GM18867 (cell line): ENCODE measurements around the gene ARFGAP1.

ENCODE experiments used
- ATAC-seq: cut with Tn5 transposase; IDR thresholded peaks from one replicate; pipeline ENCODE4 v1.9.1; 2021; ENCODE audit warnings: mild to moderate bottlenecking, moderate library complexity; ENCODE audit not compliant: unreplicated experiment

The ARFGAP1 gene

GRCh38 chr20:63259734-63260460 is 12.7 kb upstream of the ARFGAP1 start:
- no peak for ATAC-seq

GRCh38 chr20:63260521-63260920 is 12.1 kb upstream of the ARFGAP1 start:
- no peak for ATAC-seq

GRCh38 chr20:63261060-63261794 is 11.4 kb upstream of the ARFGAP1 start:
- ATAC-seq, result no peak

- ATAC-seq, result no peak
Measured at GRCh38 chr20:63261795-63262528, 10.7 kb upstream of the ARFGAP1 start.

- no peak for ATAC-seq
Measured at GRCh38 chr20:63262836-63263235, 9.8 kb upstream of the ARFGAP1 start.

GRCh38 chr20:63264000-63264399 is 8.6 kb upstream of the ARFGAP1 start:
- no peak for ATAC-seq

- no peak for ATAC-seq
Measured at GRCh38 chr20:63264519-63264918, 8.1 kb upstream of the ARFGAP1 start.

GRCh38 chr20:63265891-63266515 is 6.6 kb upstream of the ARFGAP1 start:
- no peak for ATAC-seq

- ATAC-seq, result no peak
Measured at GRCh38 chr20:63267691-63268090, 4.9 kb upstream of the ARFGAP1 start.

GRCh38 chr20:63268256-63268655 is 4.4 kb upstream of the ARFGAP1 start:
- no peak for ATAC-seq

- no peak for ATAC-seq
Measured at GRCh38 chr20:63268671-63269439, 3.8 kb upstream of the ARFGAP1 start.

GRCh38 chr20:63269724-63270123 is 2.9 kb upstream of the ARFGAP1 start:
- ATAC-seq, result no peak

- ATAC-seq, result no peak
Measured at GRCh38 chr20:63270606-63271325, 1.8 kb upstream of the ARFGAP1 start.

GRCh38 chr20:63273059-63273579 is 506 bp downstream of the ARFGAP1 start:
- no peak for ATAC-seq

GRCh38 chr20:63273635-63274380 is 1.2 kb downstream of the ARFGAP1 start:
- ATAC-seq, result no peak

GRCh38 chr20:63274381-63275228 is 2.0 kb downstream of the ARFGAP1 start:
- no peak for ATAC-seq

- ATAC-seq, result no peak
Measured at GRCh38 chr20:63275825-63276224, 3.2 kb downstream of the ARFGAP1 start.

- no peak for ATAC-seq
Measured at GRCh38 chr20:63276956-63277355, 4.3 kb downstream of the ARFGAP1 start.
